GM19397 (cell line): ENCODE results near the gene SOX5.
"Not testable (repeated sequence)": the region's sequence is repeated elsewhere in the genome, so short reads cannot be mapped to it uniquely, and the experiment has no call there.

Source experiments
- ATAC-seq: cut with Tn5 transposase; IDR thresholded peaks from one replicate; pipeline ENCODE4 v1.9.1; 2021; ENCODE audit warnings: mild to moderate bottlenecking, moderate library complexity; ENCODE audit not compliant: unreplicated experiment

The SOX5 gene

GRCh38 chr12:23760495-23760894 lies 189.0 kb downstream of the SOX5 start:
- no peak for ATAC-seq

GRCh38 chr12:23758608-23759007 lies 190.9 kb downstream of the SOX5 start:
- no peak for ATAC-seq

- no peak for ATAC-seq
These were observed 191.9 kb downstream of the SOX5 start for GRCh38 chr12:23757541-23757962.

GRCh38 chr12:23756416-23756815 lies 193.1 kb downstream of the SOX5 start:
- ATAC-seq = no peak

GRCh38 chr12:23753628-23754365 lies 195.7 kb downstream of the SOX5 start:
- no peak for ATAC-seq

GRCh38 chr12:23752245-23752644 lies 197.2 kb downstream of the SOX5 start:
- ATAC-seq = no peak

- no peak for ATAC-seq
These were observed 197.8 kb downstream of the SOX5 start for GRCh38 chr12:23751641-23752040.

- ATAC-seq = no peak
These were observed 198.5 kb downstream of the SOX5 start for GRCh38 chr12:23750923-23751322.

- ATAC-seq = no peak
These were observed 204.8 kb downstream of the SOX5 start for GRCh38 chr12:23744696-23745095.

GRCh38 chr12:23742574-23742973 lies 206.9 kb downstream of the SOX5 start:
- ATAC-seq = no peak

- ATAC-seq = no peak
These were observed 218.0 kb downstream of the SOX5 start for GRCh38 chr12:23731493-23731892.

- ATAC-seq = no peak
These were observed 218.4 kb downstream of the SOX5 start for GRCh38 chr12:23731035-23731434.

- ATAC-seq = no peak
These were observed 220.1 kb downstream of the SOX5 start for GRCh38 chr12:23729359-23729758.

- ATAC-seq = no peak
These were observed 222.8 kb downstream of the SOX5 start for GRCh38 chr12:23726646-23727045.

- no peak for ATAC-seq
These were observed 226.8 kb downstream of the SOX5 start for GRCh38 chr12:23722655-23723054.

GRCh38 chr12:23721268-23721667 lies 228.2 kb downstream of the SOX5 start:
- no peak for ATAC-seq

GRCh38 chr12:23719493-23719892 lies 230.0 kb downstream of the SOX5 start:
- ATAC-seq = no peak

GRCh38 chr12:23710361-23710760 lies 239.1 kb downstream of the SOX5 start:
- not testable (repeated sequence) for ATAC-seq

- no peak for ATAC-seq
These were observed 241.2 kb downstream of the SOX5 start for GRCh38 chr12:23708185-23708837.

GRCh38 chr12:23707270-23707669 lies 242.2 kb downstream of the SOX5 start:
- no peak for ATAC-seq

GRCh38 chr12:23704992-23705943 lies 244.2 kb downstream of the SOX5 start:
- ATAC-seq = no peak
